Bronchial epithelial cell (primary cell): ENCODE results near the gene WDR87. TPM values are rescaled to one million over a fixed set of nuclear protein-coding genes. Genes with fewer than 3 reads are reported as not detected.

Experiments used
- DNase-seq: peaks from one replicate; pipeline ENCODE4 v3.0.0-alpha.2; 2010; ENCODE audit warnings: low read depth
- FAIRE-seq: peaks from 2 replicates; lab custom pipeline; 2011; peaks lifted over from hg19 to GRCh38; lab: Jason Lieb, UNC
- H3K27me3 ChIP-seq: 2 replicates; pipeline ENCODE4 v1.5.1; 2011; ENCODE audit warnings: low read length; ENCODE audit not compliant: control insufficient read depth, insufficient read depth
- H3K36me3 ChIP-seq: 2 replicates; pipeline ENCODE4 v1.5.1; 2011; ENCODE audit warnings: low read length; ENCODE audit not compliant: control insufficient read depth, insufficient read depth
- H3K4me3 ChIP-seq: 2 replicates; pipeline ENCODE4 v1.5.1; 2011; ENCODE audit warnings: mild to moderate bottlenecking, low read depth, low read length, control low read depth
- CTCF ChIP-seq: IDR thresholded peaks from 2 replicates; pipeline ENCODE4 v1.5.1; 2011; ENCODE audit warnings: mild to moderate bottlenecking, moderate library complexity, low read length, control low read depth, inconsistent platforms; ENCODE audit not compliant: insufficient read depth, severe bottlenecking
- total RNA-seq: library from RNA; depleted of rRNA; stranded (reverse); fragments of >200 nt; gene quantifications from 2 replicates; pipeline ENCODE4 v1.2.1, GENCODE V29; 2014

WDR87 gene
- total RNA-seq, 1 donor from 2014 or later: not detected

GRCh38 chr19:37885392-37885791, 21.0 kb downstream of the WDR87 start:
- DNase-seq (no peak), FAIRE-seq (no peak)
- Histone ChIP-seq H3K36me3 (no peaks in the 10 kb centered on the region), H3K4me3 (no peak overlapping the region), H3K27me3 (no peaks in the 10 kb centered on the region)
- peak; percentile 3 for TF ChIP-seq CTCF

GRCh38 chr19:37877147-37877546, 29.2 kb downstream of the WDR87 start:
- no peak for FAIRE-seq

GRCh38 chr19:37876032-37876431, 30.4 kb downstream of the WDR87 start:
- no peak overlapping the region for H3K4me3 ChIP-seq
- no peaks in the 10 kb centered on the region for H3K36me3 ChIP-seq
- DNase-seq (no peak), FAIRE-seq (no peak)
- no peak for TF ChIP-seq CTCF
- H3K27me3 ChIP-seq: no peaks in the 10 kb centered on the region

More at GRCh38 chr19:37877147-37877546, 29.2 kb downstream of the WDR87 start:
- DNase-seq: no peak
- TF ChIP-seq CTCF: no peak
- no peaks in the 10 kb centered on the region for H3K36me3 ChIP-seq
- H3K27me3 ChIP-seq: no peaks in the 10 kb centered on the region
- H3K4me3 ChIP-seq: no peak overlapping the region

GRCh38 chr19:37874784-37875183, 31.6 kb downstream of the WDR87 start:
- no peak for FAIRE-seq
- DNase-seq: no peak
- no peaks in the 10 kb centered on the region for H3K36me3 ChIP-seq
- H3K4me3 ChIP-seq: no peak overlapping the region
- no peak for TF ChIP-seq CTCF
- H3K27me3 ChIP-seq: no peaks in the 10 kb centered on the region

- DNase-seq: no peak
- FAIRE-seq: no peak
- TF ChIP-seq CTCF: no peak
- H3K4me3 ChIP-seq: no peak overlapping the region
- H3K36me3 ChIP-seq: no peaks in the 10 kb centered on the region
- H3K27me3 ChIP-seq: no peaks in the 10 kb centered on the region
These were observed 34.0 kb downstream of the WDR87 start for GRCh38 chr19:37872383-37872782.

GRCh38 chr19:37869766-37870340, 36.5 kb downstream of the WDR87 start:
- H3K4me3 ChIP-seq: no peak overlapping the region
- peak; percentile 7 for FAIRE-seq
- DNase-seq: no peak
- no peaks in the 10 kb centered on the region for H3K36me3 ChIP-seq
- H3K27me3 ChIP-seq: no peaks in the 10 kb centered on the region
- no peak for TF ChIP-seq CTCF
